ENCODE measurements around the gene STX18. TPM values are rescaled to one million over a fixed set of nuclear protein-coding genes. Genes with fewer than 3 reads are reported as not detected.

STX18 gene
- total RNA-seq, 1 experiment from 2014 or later, result 36.5 TPM

GRCh38 chr4:4575284-4576211, 33.7 kb upstream of the STX18 start:
- TF ChIP-seq CTCF (IDR thresholded peaks at IDR 0.05; ENCODE audit: insufficient read depth in 1 of 2, low read depth in 1 of 2, low read length in 1 of 2, severe bottlenecking in 1 of 2, unreplicated experiment in 1 of 2), result peak; percentile 17 to 22
- peak overlapping the region; percentile 71 for H3K27ac Mint-ChIP-seq (ENCODE audit: unreplicated experiment)
- ChIA-PET POLR2A (interaction anchor here (1.3 kb wide), 1 partner anchor 33 kb away, joined by 4 read pairs; the partner anchor contains the start of gene STX18), CTCF (interaction anchor here (0.7 to 1.1 kb wide), 5 partner anchors 16 to 286 kb away, joined by 3 to 6 read pairs (median 3); no protein-coding TSS in a partner anchor)
- H3K4me1 Mint-ChIP-seq (ENCODE audit: low read depth, unreplicated experiment), result peaks cover 16% of the 10 kb centered on the region
- Histone ChIP-seq H3K36me3 (ENCODE audit: control insufficient read depth, insufficient read depth, low read length) (no peaks in the 10 kb centered on the region), H3K4me1 (peaks cover 6% of the 10 kb centered on the region), H3K4me3 (ENCODE audit: low read depth, low read length) (peak overlapping the region; percentile 48), H3K27me3 (replicated peaks; ENCODE audit: control insufficient read depth, insufficient read depth, low read length) (no peaks in the 10 kb centered on the region), H3K9me3 (no peaks in the 10 kb centered on the region)
- peak; percentile 70 to 79 for DNase-seq
- no peaks in the 10 kb centered on the region for H3K9me3 Mint-ChIP-seq (ENCODE audit: unreplicated experiment)
- no peaks in the 10 kb centered on the region for H3K27me3 Mint-ChIP-seq (ENCODE audit: insufficient read depth, unreplicated experiment)
- BruUV-seq (replicated peaks), result no TSS peak
- H3K4me3 Mint-ChIP-seq (ENCODE audit: unreplicated experiment), result peak overlapping the region; percentile 67
- intact Hi-C loops (cut with micrococcal nuclease; ENCODE audit: unreplicated experiment), result loop anchor here (1.0 kb wide), 1 partner anchor 87 kb away; no protein-coding TSS in a partner anchor
- peaks cover 10% of the 10 kb centered on the region for H3K36me3 Mint-ChIP-seq (ENCODE audit: insufficient read depth, unreplicated experiment)

- no TSS peak for BruUV-seq (replicated peaks)
- Histone ChIP-seq H3K27me3 (replicated peaks; ENCODE audit: control insufficient read depth, insufficient read depth, low read length) (no peaks in the 10 kb centered on the region), H3K4me1 (peaks cover 6% of the 10 kb centered on the region), H3K4me3 (ENCODE audit: low read depth, low read length) (peak overlapping the region; percentile 48), H3K36me3 (ENCODE audit: control insufficient read depth, insufficient read depth, low read length) (no peaks in the 10 kb centered on the region), H3K9me3 (no peaks in the 10 kb centered on the region)
- TF ChIP-seq CTCF (IDR thresholded peaks at IDR 0.05; ENCODE audit: insufficient read depth in 1 of 2, low read depth in 1 of 2, low read length in 1 of 2, severe bottlenecking in 1 of 2, unreplicated experiment in 1 of 2), result no peak
- Mint-ChIP-seq H3K4me1 (ENCODE audit: low read depth, unreplicated experiment) (peaks cover 16% of the 10 kb centered on the region), H3K4me3 (ENCODE audit: unreplicated experiment) (peak overlapping the region; percentile 67), H3K27me3 (ENCODE audit: insufficient read depth, unreplicated experiment) (no peaks in the 10 kb centered on the region), H3K27ac (ENCODE audit: unreplicated experiment) (peak overlapping the region; percentile 71), H3K36me3 (ENCODE audit: insufficient read depth, unreplicated experiment) (peaks cover 10% of the 10 kb centered on the region), H3K9me3 (ENCODE audit: unreplicated experiment) (peaks cover 5% of the 10 kb centered on the region)
- intact Hi-C loops (cut with micrococcal nuclease; ENCODE audit: unreplicated experiment), result loop anchor here (1.0 kb wide), 1 partner anchor 86 kb away; no protein-coding TSS in a partner anchor
- CTCF ChIA-PET, result interaction anchor here (0.7 to 1.1 kb wide), 5 partner anchors 17 to 290 kb away, joined by 3 to 6 read pairs (median 3); no protein-coding TSS in a partner anchor
- peak; percentile 35 to 56 for DNase-seq
- POLR2A ChIA-PET, result interaction anchor here (1.3 kb wide), 1 partner anchor 33 kb away, joined by 4 read pairs; the partner anchor contains the start of gene STX18
Measured at GRCh38 chr4:4574792-4575191, 32.9 kb upstream of the STX18 start.

GRCh38 chr4:4574052-4574451, 32.2 kb upstream of the STX18 start:
- TF ChIP-seq CTCF (IDR thresholded peaks at IDR 0.05; ENCODE audit: insufficient read depth in 1 of 2, low read depth in 1 of 2, low read length in 1 of 2, severe bottlenecking in 1 of 2, unreplicated experiment in 1 of 2), result no peak
- ChIA-PET CTCF (interaction anchor here (0.6 to 1.1 kb wide), 3 partner anchors 32 to 1961 kb away, joined by 3 to 6 read pairs (median 3); no protein-coding TSS in a partner anchor), POLR2A (interaction anchor here (1.3 kb wide), 1 partner anchor 32 kb away, joined by 4 read pairs; the partner anchor contains the start of gene STX18)
- DNase-seq, result no peak
- Histone ChIP-seq H3K27me3 (replicated peaks; ENCODE audit: control insufficient read depth, insufficient read depth, low read length) (no peaks in the 10 kb centered on the region), H3K36me3 (ENCODE audit: control insufficient read depth, insufficient read depth, low read length) (no peaks in the 10 kb centered on the region), H3K4me3 (ENCODE audit: low read depth, low read length) (no peak overlapping the region), H3K9me3 (no peaks in the 10 kb centered on the region), H3K4me1 (peaks cover 6% of the 10 kb centered on the region)
- Mint-ChIP-seq H3K27ac (ENCODE audit: unreplicated experiment) (peak overlapping the region; percentile 71), H3K27me3 (ENCODE audit: insufficient read depth, unreplicated experiment) (no peaks in the 10 kb centered on the region), H3K4me1 (ENCODE audit: low read depth, unreplicated experiment) (peaks cover 16% of the 10 kb centered on the region), H3K4me3 (ENCODE audit: unreplicated experiment) (peak overlapping the region; percentile 67), H3K9me3 (ENCODE audit: unreplicated experiment) (peaks cover 11% of the 10 kb centered on the region), H3K36me3 (ENCODE audit: insufficient read depth, unreplicated experiment) (peaks cover 10% of the 10 kb centered on the region)
- intact Hi-C loops (cut with micrococcal nuclease; ENCODE audit: unreplicated experiment), result no loop called here
- BruUV-seq (replicated peaks), result no TSS peak
